ENCODE data around the gene CBARP.

Gene CBARP

DNA sequence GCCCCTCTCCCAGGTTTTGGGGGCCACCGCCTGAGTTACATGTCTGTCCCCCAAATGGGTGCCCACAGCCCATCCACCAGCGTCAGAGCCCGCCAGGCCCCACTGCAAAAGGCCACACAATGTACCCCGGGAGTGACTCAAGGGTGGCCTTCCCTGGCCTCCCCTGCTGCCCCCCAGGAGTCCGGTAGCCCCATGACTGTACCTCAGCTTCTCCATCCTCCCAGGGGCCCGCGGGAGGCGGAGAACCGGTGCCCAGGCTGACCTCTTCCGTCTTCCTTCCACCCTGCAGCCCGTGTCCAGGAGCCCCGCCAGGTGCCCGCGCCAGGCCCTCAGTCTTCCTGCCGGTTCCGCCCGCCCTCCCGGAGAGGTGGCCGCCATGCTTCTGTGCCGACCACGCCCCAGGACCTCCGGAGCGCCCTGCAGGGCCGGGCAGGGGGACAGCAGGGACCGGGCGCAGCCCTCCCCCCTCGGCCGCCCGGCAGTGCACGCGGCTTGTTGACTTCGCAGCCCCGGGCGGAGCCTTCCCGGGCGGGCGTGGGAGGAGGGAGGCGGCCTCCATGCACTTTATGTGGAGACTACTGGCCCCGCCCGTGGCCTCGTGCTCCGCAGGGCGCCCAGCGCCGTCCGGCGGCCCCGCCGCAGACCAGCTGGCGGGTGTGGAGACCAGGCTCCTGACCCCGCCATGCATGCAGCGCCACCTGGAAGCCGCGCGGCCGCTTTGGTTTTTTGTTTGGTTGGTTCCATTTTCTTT is 10.3 kb downstream of the CBARP start:
- DNase-seq (ENCODE audit: low read depth, low spot score): no peak

DNA sequence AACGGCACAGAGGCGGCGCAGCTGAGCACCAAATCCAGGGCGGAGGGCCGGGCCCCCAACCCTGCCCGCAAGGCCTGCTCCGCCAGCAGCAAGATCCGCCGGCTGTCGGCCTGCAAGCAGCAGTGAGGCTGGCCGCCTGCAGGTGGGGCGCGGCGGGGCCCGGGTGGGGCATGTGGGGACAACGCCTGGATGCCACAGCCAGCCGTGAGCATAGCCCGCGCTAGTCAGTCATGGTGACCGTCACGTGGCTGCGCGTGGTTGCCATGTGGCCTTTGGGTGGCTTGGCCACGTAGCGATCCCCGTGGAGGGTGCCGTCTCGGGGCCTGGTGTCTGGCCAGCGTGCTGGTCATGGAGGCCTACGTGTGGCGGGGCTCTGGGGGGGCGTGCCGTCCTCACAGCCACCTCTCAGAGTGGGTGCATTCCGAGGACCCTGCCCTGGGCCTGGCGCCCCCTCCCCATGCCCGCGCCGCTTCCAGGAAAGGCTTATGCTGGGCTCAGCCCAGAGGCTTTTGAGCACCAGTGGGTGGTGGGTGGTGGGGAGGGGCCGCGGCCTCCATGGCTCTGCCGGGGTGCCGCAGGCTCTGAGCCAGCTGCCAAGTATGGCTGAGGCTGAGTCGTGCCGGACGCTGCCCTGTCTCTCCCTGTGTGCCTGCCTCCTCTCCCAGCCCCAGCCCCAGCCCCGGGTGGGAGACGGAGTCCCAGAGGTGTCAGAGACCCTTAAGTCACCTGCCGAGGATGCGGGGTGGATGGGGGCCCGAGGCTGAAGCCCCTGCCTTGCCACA is 11.1 kb downstream of the CBARP start:
- DNase-seq (ENCODE audit: low read depth, low spot score): no peak

DNA sequence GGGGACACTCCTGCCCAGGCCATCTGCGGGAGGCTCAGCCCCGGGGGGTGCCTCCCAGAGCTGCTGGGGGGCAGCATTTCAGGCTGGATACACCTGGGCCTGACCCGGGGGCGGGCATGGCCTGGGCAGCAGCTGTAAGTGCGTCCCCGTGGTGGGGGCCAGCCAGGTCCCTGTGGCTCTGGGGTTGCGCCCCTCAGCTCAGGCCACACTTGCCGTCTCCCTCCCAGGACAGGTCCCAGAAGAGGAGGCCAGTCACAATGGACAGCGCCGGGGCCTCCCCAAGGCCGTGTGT is 11.6 kb downstream of the CBARP start:
- DNase-seq (ENCODE audit: low read depth, low spot score): no peak

DNA sequence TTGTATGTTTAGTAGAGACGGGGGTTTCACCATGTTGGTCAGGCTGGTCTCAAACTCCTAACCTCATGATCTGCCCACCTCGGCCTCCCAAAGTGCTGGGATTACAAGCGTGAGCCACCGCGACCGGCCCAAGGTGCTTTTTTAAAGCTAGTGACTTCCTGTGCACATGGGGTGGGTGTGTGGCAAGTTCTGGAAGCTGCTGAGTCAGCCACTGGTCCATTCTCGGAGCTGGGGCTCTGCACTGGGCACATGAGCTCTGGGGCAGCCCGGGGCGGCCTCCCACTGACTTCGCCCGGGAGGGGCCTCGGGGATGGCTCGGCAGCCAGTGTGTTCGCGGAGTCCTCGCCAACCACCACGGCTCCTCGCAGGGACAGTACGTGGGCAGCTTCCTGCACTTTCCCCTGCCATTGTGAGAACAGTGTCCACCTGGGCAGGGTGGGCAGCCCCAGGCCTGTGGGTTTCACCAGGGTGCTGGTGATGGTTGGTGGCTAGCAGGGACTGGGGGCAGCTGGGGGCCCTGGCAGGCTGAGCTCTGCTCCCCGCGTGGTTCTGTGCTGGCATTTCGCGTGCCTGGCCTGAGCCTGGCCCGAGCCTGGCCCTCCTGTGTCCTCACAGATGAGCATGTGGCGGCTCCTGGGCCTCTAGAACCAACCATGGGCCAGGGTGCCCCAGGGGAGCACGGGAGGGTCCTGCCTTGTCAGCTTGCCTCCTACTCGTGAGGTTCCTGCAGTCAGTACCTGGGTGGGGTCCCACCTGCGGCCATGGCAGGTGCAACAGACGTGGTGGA is 12.2 kb downstream of the CBARP start:
- no peak for DNase-seq (ENCODE audit: low read depth, low spot score)

DNA sequence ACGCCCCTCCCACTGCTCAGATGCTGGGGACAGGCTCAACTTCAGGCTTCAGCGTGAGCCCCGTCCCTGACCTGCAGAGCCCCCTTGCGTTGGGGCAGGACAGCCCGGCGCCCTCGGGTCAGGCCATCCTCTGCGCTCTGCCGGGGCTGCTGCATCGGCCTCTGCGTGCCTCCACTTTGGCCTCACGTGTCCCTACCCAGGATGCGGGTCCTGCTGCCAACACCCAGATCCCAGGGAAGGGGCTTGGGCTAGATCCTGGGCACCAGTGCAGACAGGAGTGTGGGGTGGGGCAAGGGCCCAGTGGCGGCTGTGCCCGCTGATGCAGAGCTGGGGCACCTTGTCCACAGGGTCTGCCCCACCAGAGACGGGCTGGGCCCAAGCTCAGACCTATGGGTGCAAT is 13.0 kb downstream of the CBARP start:
- no peak for DNase-seq (ENCODE audit: low read depth, low spot score)

DNA sequence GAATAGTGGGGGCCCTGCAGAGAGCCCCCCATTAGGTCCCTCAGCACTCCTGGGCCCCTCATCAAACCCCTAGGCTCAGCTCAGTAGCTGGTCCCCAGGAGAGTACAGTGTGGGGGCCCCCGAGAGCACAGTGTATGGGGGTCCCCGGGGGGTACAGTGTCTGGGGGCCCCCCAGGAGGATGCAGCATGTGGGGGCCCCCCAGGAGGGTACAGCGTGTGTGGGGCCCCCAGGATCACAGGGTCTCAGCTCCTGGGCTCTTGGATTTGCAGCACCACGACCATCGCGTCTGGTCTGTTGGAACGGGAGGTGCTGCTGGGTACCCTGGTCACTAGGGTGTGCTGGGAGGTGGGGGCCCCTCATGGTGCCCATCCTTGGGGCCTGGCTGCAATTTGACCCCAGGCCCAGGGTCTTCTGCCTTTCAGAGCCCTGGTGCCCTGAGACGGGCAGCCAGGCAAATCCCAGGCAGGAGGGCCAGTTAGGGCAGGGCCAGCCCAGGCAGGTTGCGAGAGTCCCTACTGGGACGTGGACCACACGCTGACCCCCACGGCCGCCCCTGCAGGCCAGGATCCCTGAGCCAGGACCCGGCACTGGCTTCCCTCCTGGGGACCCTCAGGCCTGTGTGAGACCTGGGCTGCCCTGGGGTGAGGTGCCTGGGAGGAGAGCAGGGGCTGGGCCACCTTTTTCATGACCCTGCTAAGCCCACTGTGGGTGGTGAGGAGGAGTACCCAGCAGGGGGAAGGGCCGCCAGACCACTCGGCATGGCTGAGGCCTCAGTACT is 13.6 kb downstream of the CBARP start:
- no peak for DNase-seq (ENCODE audit: low read depth, low spot score)

DNA sequence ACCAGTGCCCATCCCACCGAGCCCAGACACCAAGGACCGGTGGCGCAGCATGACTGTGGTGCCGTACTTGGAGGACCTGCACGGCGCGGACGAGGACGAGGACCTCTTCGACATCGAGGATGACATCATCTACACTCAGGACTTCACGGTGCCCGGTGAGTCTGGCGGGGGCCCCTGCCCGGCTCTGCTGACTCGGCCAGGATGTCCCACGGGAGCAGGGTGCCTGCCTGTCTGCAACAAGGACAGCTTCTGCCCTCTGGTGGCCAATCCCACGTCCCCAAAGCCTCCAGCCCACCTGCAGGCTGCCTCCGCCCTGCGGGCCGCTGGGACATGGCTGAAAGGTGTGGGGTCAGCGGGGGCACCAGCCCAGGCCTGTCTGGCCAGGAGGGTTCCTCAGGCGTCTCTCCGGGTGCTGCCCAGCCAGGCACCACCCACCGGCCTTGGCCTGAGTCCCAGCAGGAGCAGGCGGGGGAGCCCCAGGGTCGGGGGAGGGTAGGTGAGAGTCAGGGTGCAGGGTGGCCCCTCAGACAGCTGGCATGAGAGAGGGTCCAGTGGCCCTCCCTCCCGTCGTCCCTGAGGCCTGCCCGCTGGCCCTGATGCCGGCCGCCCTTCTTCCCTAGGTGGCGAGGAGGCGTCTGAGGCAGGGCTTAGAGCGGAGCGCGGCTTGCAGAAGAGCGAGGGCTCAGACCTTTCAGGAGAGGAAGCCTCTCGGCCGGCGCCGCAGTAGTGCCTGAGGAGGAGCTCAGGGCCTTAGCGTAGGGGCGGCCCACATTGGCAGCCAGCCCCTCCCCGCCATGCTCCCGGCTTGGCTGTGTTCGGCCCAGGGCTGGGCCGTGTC is 14.6 kb downstream of the CBARP start:
- DNase-seq (ENCODE audit: low read depth, low spot score): no peak

DNA sequence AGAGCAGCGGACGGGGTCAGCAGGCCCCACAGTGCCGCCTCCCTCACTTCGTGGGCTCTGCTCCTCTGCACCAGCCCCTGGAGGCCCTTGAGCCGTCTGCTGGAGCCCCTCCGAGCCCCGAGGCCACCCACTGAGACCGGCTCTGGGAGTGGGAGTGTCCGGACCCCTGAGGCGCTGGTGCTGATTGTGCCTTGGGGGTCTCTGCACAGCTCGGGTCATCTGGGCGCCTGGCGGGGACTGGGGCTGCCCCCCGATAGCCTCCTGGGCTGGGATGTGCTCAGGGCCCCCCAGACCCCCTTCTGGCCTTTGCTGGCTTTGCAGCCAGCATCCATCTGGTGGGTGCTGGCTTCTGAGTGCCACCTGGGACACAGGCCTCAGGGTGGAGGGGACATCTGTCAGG is 15.4 kb downstream of the CBARP start:
- DNase-seq (ENCODE audit: low read depth, low spot score): no peak

DNA sequence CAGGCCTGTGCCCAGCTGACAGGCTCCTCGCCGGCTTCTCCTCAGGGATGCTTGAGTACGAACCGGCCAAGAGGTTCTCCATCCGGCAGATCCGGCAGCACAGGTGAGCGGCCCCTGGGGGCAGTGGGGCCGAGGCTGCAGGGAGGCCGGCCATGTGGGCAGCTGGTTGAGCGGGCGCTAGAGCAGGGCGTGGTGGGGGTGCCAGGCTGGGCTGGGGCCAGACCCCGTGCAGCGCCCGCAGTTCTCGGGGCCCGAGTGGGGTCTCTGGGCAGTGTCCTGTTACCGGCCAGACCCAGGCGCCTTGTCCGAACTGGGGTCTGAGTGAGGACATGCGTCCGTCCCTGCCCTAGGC is 15.9 kb downstream of the CBARP start:
- DNase-seq (ENCODE audit: low read depth, low spot score): no peak

DNA sequence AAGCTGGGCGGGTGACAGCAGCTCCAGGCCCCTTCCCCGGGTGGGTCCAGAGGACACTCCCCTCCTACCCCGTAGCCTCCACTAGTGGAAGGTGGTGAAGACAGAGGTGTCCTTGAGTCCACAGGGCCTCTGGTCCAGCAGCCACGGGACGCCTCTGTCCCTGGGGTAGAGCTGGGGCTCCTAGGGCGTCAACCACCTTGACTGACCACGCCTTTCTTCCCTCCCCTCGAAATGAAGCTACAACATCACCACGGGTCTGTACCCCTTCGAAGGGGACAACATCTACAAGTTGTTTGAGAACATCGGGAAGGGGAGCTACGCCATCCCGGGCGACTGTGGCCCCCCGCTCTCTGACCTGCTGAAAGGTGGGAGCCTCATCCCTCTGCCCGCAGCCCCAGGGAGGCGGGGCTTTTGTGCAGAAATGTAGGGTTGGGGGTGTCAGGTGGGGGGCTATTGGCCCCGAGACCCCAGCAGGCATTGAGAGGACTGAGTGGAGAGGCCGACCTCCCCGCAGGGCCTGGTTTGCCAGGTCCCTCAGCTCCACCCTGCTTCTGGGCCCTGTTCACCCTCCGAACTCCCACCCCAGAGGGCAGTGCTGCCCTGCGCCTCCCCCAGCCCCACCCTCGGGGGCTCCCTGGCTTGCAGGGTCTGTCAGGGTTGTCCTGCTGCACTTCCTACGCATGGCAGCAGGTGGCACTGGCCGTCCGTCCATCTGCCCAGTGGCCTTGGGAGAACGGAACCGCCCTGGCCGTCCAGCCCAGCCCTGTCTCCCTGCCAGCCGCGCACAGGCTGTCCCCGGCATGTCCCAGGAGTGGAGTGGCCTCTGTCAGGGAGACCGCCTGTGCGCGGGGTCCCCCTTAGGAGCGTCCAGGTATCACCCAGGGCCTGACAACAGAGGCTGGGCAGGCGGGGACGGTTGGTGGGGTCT is 16.6 kb downstream of the CBARP start:
- no peak for DNase-seq (ENCODE audit: low read depth, low spot score)

DNA sequence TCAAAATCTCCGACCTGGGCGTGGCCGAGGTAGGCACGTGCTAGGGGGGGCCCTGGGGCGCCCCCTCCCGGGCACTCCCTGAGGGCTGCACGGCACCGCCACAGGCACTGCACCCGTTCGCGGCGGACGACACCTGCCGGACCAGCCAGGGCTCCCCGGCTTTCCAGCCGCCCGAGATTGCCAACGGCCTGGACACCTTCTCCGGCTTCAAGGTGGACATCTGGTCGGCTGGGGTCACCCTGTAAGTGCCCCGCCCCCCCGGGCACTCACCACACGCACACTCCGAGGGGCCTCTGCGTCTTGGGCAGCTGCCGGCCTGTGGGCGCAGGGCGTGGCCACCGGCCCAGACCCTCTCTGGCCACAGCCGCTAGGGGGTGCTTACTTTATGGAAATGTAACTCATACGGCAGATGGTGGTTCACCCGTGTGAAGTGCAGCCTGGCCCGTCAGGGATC is 17.3 kb downstream of the CBARP start:
- DNase-seq (ENCODE audit: low read depth, low spot score): no peak

DNA sequence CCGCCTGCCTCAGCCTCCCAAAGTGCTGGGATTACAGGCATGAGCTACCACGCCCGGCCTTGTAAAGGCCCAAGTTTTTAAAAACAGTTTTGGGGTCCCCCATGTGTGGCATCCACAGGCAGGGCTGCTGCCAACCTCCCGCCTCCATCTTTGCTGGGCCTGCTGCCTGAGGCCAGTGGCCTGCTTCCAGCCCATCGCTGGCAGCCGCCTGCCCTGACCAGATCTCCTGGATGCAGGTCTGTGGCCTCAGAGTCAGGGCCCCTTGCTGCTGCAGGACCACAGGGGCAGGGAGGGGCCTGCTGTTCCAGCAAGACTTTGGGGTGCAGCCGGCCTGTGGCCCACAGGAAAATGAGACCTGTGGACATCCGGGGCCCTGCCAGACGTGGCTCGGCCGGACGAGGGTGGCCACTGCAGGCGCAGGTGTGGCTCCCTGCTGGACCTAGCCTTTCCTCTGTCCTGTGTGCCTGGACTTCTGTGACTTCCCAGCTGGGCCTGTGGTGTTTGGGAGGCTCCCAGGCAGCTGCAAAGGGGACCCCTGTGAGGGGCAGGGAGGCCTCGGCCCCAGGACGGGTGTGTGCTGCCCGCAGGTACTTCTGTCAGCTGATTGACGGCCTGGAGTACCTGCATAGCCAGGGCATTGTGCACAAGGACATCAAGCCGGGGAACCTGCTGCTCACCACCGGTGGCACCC is 17.9 kb downstream of the CBARP start:
- no peak for DNase-seq (ENCODE audit: low read depth, low spot score)

DNA sequence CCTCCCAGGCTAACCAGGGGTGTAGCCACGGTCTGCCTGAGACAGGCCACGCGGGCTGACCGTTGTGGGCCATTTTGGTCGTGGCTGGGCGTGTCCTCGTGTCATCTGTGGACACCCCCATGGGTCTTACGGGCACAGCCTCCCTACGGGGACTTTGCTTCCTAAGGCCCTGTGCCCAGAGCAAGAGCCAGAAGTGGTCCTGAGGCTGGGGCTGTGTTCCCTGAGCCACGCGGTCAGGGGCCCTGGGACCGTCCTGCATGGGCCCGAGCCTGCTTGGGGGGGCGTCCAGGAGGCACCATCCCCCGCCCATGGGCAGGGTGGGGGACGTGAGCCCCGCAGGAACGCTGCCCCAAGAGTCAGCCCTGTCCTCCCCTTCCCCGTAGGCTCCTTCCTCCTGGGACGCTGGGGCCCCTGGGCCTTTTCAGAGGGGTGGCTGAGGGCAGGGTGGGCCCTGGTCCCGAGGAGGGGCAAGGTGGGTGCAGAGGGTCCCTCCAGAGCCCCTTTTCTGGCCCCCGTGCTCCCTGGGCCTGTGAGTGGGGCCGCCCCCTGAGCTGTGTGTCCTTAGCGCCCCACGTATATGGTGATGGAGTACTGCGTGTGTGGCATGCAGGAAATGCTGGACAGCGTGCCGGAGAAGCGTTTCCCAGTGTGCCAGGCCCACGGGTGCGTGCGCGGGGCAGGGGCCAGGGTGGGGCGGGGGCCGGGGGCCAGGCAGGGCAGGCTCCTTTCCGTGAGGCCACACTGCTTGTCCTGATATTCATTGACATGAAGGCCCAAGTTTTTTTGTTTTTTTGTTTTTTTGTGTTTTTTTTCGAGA is 18.8 kb downstream of the CBARP start:
- DNase-seq (ENCODE audit: low read depth, low spot score): no peak

DNA sequence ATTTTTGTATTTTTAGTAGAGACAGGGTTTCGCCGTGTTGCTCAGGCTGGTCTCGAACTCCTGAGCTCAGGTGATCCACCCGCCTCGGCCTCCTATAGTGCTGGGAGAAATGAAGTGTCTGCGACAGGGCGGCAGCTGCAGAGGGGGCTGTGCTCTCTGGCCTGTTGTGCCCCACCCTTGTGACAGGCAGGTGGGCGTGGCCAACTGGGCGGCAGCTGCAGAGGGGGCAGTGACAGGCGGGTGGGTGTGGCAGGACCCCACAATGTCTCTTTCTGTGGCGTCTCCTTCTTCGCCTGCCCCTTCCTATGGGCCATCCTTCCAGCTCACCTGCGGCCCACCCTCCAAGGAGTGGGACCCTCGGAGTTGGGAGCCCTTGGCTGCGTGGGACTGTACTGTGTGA is 20.4 kb downstream of the CBARP start:
- DNase-seq (ENCODE audit: low read depth, low spot score): no peak

DNA sequence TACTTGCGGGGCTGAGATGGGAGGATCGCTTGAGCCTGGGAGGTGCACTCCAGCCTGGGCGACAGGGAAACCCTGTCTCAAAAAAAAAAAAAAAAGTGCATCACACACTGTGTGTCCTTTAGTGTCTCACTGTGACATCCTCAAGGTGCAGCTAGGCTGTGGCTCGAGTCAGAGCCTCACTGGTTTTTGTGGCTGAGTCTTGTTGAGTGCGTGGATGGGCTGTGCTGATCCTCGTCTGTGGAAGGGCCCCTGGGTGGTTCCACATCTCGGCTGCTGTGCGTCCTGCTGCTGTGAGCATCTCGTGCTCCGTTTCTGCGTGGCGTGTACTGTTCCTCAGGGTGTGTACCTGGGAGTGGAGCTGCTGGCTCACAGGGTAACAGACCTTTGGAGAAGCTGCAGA is 21.0 kb downstream of the CBARP start:
- DNase-seq (ENCODE audit: low read depth, low spot score): no peak

DNA sequence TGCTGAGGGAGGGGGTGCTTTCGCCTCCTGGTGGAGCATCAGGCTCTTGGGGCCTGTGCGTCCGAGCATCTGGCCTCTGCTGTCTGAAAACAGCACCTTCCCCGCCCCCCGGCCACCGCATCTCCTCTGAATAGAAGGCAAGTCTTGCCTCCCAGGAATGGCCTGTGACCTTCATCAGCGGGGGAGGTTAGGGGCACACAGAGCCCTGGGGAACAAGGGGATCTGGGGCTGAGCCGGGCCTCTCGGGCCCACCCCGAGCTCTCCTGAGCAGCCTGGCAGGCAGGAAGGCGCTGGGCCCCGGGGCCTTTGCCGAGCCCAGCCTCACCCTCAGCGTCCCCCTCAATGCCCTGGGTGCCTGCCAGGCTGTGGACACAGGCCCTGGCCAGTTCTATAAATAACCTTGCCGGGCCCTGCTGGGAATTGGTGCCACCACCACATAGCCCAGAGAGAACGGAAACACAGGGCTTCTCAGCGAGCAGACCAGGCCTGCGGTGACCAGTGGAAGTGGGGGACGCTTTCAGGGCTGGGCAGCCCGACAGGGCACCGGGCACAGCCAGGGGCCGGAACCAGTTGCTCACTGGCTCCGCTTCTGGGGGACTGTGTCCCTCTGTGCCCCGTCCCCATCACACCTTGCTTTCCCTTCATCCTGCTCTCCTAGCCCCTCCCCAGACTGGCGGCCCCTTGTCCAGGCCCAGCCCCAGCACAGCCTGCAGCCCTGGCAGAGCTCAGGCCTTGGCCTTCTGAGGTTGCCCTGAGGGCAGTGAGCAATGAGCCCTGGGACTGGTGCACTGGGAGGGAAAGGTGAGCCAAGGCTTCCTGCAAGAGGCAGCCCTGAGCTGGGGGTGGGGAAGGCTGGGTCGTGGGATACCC is 22.7 kb downstream of the CBARP start:
- DNase-seq (ENCODE audit: low read depth, low spot score): no peak

DNA sequence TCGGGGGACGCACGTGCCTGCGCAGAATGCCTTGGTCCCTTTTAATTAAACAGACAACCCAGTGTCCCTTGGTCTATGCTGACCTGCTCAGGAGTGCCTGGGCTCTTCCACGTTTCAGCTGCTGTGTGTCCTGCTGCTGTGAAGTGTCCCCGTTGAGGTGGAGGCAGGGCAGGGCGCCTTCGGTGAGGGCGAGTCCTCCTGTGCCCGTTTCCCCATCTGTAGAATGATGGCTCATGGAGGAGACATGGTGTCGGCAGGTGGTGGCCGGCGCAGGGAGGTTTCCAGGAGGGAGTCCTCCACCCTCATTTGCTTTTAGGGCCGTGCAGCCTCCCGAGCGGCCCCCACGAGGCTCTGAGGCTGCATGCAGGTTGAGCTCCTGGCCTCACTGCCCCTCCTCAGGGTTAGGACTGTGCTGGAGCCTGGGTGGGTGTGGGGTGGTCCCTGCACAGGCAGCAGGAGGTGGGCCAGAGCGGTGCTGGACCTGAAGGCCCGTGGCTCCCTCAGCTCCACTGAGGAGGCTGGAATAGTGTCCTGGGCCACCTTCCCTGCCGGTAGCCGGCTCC is 23.4 kb downstream of the CBARP start:
- no peak for DNase-seq (ENCODE audit: low read depth, low spot score)
